ENCODE data around the gene BIK.

- TF ChIP-seq POLR2A (IDR thresholded peaks at IDR 0.05) (no peak), CTCF (IDR thresholded peaks at IDR 0.05) (no peak), POLR2AphosphoS5 (IDR thresholded peaks at IDR 0.05) (no peak)
Measured at GRCh38 chr22:43169310-43170130, 59.0 kb downstream of the BIK start.
